ENCODE data around the gene CPT2. TPM values are rescaled to one million over a fixed set of nuclear protein-coding genes. Genes with fewer than 3 reads are reported as not detected.
A peak's percentile ranks its signal among the peaks of the same experiment; 100 is the strongest.

The CPT2 gene
- total RNA-seq, 1 donor from 2014 or later: 21.9 TPM

DNA sequence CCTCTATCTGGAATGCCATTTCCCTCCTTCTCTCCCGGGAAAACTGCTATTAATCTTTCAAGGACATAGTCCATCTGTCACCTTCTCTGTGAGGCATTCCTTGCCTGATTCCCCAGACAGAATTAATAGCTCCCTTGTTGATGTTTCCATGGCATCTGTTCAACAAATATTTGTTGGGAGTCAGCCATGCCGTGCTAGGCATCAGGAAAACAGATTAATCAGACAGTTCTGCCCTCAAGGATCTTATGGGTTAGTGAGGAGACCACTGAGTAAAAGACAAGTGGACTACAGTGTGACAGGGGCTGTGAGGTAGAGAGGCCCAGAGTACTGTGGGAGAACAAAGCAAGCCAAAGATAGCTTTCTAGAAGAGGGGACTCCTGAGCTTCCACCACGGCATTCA is 53.1 kb downstream of the CPT2 start:
- no peak for DNase-seq (ENCODE audit: low spot score, unreplicated experiment)
- no peaks in the 10 kb centered on the region for H3K27me3 Mint-ChIP-seq
- H3K27ac Mint-ChIP-seq: peak overlapping the region; percentile 56
- peaks cover 15% of the 10 kb centered on the region for H3K4me1 Mint-ChIP-seq (ENCODE audit: low read depth)
- no peaks in the 10 kb centered on the region for H3K36me3 Mint-ChIP-seq (ENCODE audit: insufficient read depth)
- H3K9me3 Mint-ChIP-seq (ENCODE audit: low read depth): no peaks in the 10 kb centered on the region
- H3K4me3 Mint-ChIP-seq (ENCODE audit: low read depth): no peak overlapping the region
- TF ChIP-seq, protein P1, sequence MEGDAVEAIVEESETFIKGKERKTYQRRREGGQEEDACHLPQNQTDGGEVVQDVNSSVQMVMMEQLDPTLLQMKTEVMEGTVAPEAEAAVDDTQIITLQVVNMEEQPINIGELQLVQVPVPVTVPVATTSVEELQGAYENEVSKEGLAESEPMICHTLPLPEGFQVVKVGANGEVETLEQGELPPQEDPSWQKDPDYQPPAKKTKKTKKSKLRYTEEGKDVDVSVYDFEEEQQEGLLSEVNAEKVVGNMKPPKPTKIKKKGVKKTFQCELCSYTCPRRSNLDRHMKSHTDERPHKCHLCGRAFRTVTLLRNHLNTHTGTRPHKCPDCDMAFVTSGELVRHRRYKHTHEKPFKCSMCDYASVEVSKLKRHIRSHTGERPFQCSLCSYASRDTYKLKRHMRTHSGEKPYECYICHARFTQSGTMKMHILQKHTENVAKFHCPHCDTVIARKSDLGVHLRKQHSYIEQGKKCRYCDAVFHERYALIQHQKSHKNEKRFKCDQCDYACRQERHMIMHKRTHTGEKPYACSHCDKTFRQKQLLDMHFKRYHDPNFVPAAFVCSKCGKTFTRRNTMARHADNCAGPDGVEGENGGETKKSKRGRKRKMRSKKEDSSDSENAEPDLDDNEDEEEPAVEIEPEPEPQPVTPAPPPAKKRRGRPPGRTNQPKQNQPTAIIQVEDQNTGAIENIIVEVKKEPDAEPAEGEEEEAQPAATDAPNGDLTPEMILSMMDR (IDR thresholded peaks at IDR 0.05; ENCODE audit: unreplicated experiment): no peak

- H3K4me3 Mint-ChIP-seq (ENCODE audit: low read depth): no peak overlapping the region
- H3K27ac Mint-ChIP-seq: no peak overlapping the region
- peaks cover 15% of the 10 kb centered on the region for H3K4me1 Mint-ChIP-seq (ENCODE audit: low read depth)
- H3K27me3 Mint-ChIP-seq: no peaks in the 10 kb centered on the region
- no peaks in the 10 kb centered on the region for H3K36me3 Mint-ChIP-seq (ENCODE audit: insufficient read depth)
- no peak for DNase-seq (ENCODE audit: low spot score, unreplicated experiment)
- no peaks in the 10 kb centered on the region for H3K9me3 Mint-ChIP-seq (ENCODE audit: low read depth)
- TF ChIP-seq, protein P1 (IDR thresholded peaks at IDR 0.05; ENCODE audit: unreplicated experiment): no peak
These were observed 53.7 kb downstream of the CPT2 start for GRCh38 chr1:53250325-53250724.

GRCh38 chr1:53254011-53254640 is 57.5 kb downstream of the CPT2 start:
- no peaks in the 10 kb centered on the region for H3K36me3 Mint-ChIP-seq (ENCODE audit: insufficient read depth)
- no peak for DNase-seq (ENCODE audit: low spot score, unreplicated experiment)
- H3K9me3 Mint-ChIP-seq (ENCODE audit: low read depth): no peaks in the 10 kb centered on the region
- no peak overlapping the region for H3K4me3 Mint-ChIP-seq (ENCODE audit: low read depth)
- H3K27ac Mint-ChIP-seq: no peak overlapping the region
- H3K4me1 Mint-ChIP-seq (ENCODE audit: low read depth): peaks cover 24% of the 10 kb centered on the region
- H3K27me3 Mint-ChIP-seq: no peaks in the 10 kb centered on the region
- TF ChIP-seq, protein P1 (IDR thresholded peaks at IDR 0.05; ENCODE audit: unreplicated experiment): no peak

DNA sequence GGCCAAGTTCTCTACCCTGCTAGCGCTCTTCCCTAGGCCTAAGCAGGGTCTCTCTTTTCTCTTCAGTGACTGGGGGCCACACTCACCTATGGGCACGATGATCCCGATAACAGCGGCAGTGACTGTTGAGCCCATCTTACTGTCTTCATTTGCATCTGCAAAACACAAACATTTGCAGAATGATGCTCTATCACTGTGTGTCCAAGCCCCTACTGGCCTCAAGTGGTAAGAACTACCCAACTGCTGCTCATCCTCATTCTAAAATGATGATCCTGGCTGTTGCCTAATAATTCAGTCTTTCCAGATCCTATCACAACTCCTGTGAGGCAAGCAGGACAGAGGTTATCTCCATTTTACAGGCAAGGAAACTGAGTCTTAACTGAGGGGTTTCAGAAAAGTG is 58.4 kb downstream of the CPT2 start:
- peaks cover 16% of the 10 kb centered on the region for H3K4me1 Mint-ChIP-seq (ENCODE audit: low read depth)
- no peaks in the 10 kb centered on the region for H3K9me3 Mint-ChIP-seq (ENCODE audit: low read depth)
- H3K36me3 Mint-ChIP-seq (ENCODE audit: insufficient read depth): no peaks in the 10 kb centered on the region
- no peak overlapping the region for H3K27ac Mint-ChIP-seq
- DNase-seq (ENCODE audit: low spot score, unreplicated experiment): no peak
- H3K27me3 Mint-ChIP-seq: no peaks in the 10 kb centered on the region
- H3K4me3 Mint-ChIP-seq (ENCODE audit: low read depth): no peak overlapping the region
- TF ChIP-seq, protein P1 (IDR thresholded peaks at IDR 0.05; ENCODE audit: unreplicated experiment): no peak

DNA sequence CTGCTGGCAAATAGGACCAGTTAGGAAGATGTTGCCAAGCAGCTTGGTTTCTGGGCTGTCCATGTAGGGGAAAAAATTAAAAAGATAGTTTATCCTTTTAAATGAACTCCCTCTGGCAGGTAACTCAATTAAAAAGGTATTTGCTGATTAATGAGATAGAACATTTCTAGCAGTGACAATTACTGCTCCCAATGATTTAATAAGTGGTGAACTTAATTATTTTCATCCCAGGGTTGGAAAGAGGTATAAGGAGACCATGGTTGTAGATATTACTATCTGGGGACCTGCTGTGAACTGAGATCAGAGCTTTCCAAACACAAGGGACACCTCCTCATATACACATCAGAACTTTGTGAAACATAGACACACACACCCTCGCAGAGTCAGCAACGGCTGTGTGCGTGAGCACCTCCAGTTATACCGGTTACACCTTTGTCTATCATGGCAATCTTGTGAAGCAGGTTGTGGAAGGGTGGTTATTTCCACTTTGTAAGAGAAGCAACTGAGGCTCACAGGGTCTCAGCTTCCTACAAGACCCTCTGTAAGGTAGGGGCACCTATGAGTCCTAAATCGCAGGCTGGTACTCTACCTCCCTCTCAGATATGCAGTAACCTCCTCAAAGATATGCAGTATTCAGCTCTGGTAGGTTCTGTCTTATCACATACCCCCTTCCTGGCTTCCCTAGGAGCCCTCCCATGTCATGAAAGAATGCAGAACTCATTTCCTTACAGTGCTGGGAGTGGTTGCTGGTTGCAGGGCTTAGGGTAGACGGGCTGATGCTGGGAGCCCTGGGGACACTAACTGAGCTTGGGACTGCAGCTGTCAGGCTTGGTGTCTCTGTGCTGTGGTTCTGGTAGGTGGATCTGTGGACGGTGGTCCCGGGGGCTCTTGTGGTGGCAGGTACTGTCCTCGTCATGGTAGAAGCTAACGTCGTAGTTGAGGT is 60.2 kb downstream of the CPT2 start:
- H3K27me3 Mint-ChIP-seq: no peaks in the 10 kb centered on the region
- no peak overlapping the region for H3K27ac Mint-ChIP-seq
- no peaks in the 10 kb centered on the region for H3K36me3 Mint-ChIP-seq (ENCODE audit: insufficient read depth)

More for the DNA sequence above, 60.2 kb downstream of the CPT2 start:
- no peak for DNase-seq (ENCODE audit: low spot score, unreplicated experiment)
- H3K4me3 Mint-ChIP-seq (ENCODE audit: low read depth): no peak overlapping the region
- H3K4me1 Mint-ChIP-seq (ENCODE audit: low read depth): peaks cover 12% of the 10 kb centered on the region
- no peaks in the 10 kb centered on the region for H3K9me3 Mint-ChIP-seq (ENCODE audit: low read depth)
- TF ChIP-seq, protein P1 (IDR thresholded peaks at IDR 0.05; ENCODE audit: unreplicated experiment): no peak

All from progenitor cell of endocrine pancreas (in vitro differentiated cells).